ENCODE measurements around the gene MAP4.
"Not testable (repeated sequence)": the region's sequence is repeated elsewhere in the genome, so short reads cannot be mapped to it uniquely, and the experiment has no call there.

Gene MAP4

DNA sequence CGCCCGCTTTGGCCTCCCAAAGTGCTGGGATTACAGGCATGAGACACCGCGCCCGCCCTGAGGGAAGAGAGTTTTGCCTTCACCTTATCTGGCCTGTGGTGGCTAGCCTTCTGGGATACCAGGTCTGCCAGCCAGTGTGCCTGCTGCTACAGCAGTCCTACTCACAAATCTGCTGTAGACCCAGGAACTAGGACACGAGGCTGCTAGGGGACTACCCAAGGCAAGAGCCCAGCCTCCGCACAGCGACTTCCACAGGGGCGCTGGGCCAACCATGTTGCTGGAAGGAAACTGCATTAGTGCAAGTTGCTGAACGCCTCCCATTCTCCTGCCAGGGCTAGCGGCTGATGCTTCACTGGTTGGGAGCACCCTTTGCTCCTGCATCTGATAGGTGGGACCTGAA is 159.5 kb downstream of the MAP4 start:
- no peak for DNase-seq

DNA sequence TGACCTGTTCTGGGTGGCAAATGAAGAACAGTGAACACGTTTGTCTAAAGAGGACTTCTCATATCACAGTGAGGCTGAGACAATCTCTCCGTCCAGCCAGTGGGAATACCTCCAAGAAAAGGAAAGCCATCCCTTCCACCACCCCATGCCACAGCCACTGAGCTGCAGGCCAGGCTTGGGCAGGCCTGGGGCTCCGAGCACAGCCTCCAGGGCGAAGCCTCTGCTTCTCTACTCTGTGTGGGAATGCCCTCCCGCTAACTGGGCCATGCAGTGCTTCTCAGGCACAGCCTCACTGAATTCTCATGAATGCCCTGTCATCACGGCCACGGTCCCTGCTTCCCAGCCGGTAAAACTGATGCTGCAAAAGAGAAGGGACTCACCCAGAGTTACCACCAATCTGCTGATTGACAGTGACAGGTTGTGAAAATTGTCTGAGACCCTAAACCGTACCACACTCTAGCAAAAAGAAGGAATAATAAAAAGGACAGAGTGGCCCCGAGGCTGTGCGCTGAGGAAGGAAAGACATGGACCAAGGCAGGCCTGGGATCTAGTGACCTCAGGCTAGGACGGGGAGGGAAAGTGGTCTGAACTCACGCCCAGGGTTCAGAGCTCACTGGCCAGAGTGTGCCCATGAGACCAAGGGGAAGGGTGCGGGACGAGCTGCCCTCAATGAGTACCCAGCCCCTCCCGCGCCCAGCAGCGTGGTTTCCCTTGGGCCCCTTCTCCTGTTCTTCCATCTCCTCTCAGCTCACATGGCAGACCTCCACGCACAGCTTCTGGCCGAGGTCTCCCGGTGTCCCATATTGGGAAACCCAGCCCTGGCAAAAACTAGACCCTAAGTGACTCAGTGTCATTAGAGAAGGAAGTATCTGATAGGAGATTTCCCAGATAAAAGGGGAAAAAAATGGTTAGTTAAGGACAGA is 160.5 kb downstream of the MAP4 start:
- DNase-seq, result no peak

DNA sequence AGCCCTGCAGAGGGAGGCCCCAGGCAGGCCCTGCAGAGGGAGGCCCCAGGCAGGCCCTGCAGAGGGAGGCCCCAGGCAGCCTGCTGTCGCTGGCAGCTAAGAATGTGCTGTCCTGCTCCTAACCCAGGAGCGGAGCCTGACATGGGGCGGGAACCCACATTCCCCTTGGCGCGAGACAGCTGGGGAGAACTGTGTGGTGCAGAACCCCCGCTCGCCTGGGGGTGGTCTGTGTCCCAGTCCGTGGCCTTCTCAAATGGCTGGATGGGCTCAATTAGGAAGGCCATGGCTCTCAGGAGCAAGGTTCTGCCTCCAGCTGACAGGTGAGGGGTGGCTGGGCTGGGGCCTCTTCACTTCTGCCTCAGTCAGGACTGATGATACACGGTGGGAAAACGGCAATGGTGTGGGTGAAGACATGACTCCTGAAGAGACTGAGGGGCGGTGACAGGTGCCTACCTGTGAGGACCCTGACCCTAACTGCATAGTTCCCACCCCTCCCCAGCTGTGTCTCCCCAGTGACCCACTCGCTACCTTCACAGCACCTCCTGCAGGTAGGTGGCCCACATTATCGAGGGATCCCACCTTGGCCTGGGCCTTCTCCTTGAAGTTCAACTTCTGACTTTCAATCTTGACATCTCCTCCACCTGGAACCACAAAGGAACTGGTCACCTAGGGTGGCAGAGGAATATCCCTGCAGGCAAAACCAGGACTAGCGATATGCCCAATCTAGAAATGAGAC is 161.3 kb downstream of the MAP4 start:
- no peak for DNase-seq

DNA sequence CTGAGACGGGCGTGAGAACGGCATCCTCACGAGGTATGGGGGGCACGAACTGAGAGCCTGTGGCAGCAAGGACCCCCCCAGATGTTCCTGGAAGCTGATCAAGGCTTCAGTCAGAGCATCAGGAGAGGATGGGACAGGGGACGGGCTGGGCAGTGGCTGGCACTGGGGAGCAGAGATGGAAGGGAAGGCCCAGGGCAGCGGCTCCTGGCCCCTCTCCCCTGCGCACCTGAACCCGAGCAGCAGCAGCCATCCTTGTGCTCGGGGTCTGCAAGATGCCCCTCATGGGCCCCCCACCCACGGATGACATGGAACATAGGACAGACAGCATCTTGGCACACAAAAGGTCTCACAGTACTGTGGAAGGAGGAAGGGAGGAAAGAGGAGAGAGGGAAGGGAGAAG is 161.9 kb downstream of the MAP4 start:
- DNase-seq, result no peak

DNA sequence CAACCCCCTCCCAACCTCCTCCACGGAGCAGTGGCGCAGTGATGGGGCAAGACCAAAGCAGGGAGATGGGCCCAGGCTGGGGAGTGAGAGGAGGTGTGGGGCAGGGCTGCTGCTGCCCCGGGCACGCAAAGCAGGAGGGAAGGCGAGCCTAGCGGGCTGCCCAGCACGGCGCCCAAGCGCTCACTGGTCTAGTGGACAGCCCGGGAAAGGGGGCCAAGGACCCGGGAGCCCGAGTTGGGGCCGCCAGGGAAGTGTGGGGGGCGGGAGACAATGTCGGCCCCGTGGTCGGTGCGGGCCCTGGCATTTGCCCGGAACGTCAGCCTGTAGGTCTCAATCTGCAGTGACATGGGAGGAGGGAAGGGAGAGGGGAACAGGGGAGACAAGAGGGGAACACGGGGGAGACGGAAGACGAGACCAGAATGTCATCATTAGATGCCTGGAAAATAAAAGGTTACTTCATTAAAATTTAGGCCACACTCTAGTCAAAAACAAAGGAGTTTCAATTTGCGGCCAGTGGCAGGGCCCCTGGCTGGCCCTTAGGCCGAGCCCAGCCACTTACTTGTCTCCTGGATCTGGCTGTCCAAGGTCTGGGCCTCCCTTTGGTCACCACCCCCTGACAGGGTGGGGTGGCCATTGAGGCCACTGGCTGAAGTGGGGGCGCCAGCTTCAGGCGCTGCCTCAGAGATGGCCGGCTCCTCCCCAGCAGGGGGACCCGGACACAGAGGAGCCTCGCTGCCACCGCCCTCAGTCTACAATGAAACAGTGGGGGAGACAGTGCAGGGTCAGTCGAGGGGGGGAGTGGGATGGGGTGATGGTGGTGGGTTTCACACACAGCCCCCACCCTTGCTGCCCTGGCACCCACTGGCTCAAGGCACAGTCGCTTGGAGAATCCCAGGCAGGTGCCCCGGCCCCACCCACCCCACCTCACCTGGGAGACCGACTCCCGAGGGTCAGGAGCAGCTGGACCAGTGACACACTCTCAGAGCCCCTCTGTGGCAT is 163.3 kb downstream of the MAP4 start:
- no peak for DNase-seq

DNA sequence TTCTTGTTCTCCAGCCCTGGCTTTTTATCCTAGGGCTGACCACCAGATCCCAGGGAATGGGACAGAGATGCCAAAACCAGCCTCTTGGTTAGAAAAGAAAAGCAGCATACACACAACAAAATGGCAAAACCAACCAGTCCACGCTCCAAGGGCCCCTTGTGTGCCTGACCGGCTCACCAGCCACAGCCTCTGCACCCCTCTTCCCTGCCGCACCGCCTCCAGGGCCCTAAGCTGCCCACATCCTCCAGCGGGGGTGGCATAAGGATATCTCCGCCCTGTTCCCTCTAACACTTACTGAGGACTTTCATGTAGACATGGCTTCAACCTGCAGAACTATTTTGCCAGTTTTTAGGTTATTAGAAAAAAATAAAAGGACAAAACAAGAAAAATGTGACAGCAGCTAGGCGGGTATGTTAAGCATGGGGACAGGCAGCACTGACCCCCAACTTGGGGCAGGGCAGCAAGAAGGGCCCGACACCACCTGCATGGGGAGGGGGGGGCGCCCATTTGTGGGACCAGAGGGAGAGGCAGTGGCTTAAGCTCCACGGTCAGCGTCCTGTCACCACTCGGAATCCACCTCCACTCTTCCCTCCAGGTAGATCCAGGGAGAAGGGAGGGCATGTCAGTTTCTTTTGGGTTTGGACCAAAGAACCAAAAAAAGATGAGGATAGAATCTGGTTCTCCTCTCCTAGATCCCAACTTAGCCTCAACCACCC is 164.2 kb downstream of the MAP4 start:
- no peak for DNase-seq

DNA sequence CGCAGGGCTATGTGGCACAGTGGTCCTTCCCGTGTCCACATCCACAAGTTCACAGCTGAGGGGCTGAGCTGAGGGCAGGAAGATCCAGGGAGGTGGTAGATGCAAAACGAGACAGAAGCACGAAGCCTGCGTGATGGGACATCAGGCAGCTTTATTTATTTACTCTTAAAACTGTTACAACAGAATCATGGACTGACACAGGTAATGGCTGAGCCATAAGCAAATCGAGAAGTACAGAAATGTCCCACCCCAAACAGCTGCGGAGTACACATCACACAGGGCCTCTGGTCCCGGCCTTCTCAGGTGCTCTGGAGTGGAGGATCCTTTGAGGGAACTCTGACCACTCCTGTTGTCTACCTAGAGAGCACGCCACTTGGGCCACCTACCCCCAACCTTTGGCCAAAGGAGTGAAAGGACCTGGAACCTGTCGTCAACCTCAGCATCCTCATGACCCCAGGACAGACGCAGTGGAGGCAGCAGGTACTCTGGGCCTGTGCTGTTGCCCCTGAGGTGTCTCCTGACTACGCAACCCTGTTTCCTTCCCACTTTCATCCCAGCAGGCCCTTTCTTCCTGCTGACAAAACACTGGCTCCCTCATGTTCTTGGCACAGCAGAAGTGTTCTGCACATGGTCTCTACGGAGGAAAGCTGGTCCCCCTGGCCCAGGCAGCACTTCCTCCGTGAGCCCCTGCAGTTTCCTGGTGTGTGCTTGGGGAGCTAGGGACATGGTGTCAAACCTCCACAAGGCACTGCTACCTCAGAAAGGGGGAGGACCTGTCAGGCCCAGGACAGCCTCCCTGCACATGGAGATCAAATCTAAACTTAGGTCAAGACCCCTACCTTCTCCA is 165.4 kb downstream of the MAP4 start:
- no peak for DNase-seq

DNA sequence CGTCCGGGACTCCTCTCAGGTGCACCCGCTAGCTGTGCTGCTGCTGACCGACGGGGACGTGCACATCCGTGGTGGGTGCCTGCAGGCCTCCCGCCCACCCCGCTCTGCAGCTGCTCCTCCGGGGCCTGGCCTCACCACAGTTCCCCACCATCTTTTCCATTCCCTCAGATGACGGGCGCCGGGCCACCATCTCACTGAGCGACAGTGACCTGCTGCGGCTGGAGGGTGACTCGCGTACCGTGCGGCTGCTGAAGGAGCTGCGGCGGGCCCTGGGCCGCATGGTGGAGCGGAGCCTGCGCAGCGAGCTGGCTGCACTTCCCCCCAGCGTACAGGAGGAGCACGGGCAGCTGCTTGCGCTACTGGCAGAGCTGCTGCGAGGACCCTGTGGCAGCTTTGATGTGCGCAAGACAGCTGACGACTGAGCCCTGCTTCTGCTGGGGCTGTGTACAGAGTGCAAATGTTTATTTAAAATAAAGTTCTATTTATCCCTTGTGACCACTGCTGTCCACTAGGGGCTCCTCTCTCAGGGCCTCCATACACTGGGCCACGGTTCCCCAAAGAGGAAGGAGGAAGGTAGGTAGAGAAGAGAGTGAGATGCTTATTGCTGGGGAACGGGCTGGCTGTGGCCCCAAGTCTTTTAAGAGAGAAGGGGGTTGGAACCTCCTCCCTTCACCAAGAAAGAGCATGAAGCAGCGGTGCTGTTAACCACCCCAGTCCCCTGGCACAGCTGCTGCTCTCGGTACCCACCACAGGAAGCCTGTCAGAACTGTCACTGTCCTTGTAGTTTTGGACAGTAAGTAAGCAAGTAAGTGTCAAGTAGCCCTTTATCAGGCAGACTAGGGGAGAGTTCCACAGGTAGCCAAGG is 166.3 kb downstream of the MAP4 start:
- peak; percentile 52 for DNase-seq

DNA sequence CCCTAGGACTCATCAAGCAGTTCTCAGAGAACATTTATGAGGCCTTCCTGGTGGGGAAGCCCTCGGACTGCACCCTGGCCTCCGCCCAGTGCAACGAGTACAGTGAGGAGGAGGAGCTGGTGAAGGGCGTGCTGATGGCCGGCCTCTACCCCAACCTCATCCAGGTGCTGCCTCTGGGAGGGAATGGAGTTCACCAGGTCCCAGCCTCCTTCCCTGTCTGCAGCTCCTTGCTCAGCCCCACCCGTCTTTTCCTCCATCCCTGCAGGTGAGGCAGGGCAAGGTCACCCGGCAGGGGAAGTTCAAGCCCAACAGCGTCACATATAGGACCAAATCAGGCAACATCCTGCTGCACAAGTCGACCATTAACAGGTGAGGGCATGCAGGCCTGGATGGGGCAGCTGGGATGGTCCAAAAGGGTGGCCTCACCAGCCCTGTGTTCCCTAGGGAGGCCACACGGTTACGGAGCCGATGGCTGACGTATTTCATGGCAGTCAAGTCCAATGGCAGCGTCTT is 167.0 kb downstream of the MAP4 start:
- DNase-seq, result no peak

DNA sequence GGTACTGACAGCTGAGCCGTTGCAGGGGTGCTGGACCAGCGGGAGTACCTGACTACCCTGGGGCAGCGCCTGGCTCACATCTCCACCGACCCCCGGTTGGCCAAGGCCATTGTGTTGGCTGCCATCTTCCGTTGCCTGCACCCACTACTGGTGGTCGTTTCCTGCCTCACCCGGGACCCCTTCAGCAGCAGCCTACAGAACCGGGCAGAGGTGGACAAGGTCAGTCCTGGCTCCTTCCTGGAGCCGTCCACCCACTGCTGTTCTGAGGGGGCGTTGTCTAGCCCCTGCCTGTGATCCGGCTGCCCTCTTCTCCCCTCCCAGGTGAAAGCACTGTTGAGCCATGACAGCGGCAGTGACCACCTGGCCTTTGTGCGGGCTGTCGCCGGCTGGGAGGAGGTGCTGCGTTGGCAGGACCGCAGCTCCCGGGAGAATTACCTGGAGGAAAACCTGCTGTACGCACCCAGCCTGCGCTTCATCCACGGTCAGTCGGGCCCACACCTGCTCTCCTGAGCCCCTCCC is 167.6 kb downstream of the MAP4 start:
- no peak for DNase-seq

DNA sequence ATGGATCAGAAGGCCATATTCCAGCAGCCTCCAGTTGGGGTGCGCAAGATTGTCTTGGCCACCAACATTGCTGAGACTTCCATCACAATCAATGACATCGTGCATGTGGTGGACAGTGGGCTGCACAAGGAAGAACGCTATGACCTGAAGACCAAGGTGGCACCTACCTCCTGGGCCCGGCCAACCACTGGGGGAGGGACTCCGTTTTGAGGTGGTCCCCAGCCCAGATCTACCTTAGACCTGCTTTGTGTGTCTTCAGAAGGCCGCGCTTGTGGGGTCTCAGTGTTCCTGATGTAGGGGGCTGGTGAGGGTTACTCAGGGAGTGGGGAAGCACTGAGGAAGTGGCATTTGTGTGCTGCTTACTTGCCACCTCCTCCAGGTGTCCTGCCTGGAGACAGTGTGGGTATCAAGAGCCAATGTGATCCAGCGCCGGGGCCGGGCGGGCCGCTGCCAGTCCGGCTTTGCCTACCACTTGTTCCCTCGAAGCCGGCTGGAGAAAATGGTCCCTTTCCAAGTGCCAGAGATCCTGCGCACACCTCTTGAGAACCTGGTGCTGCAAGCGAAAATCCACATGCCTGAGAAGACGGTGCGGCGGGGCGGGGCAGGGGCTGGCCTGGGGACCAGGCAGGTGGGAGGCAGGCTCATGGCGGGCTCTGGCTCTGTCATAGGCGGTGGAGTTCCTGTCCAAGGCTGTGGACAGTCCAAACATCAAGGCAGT is 168.3 kb downstream of the MAP4 start:
- no peak for DNase-seq

DNA sequence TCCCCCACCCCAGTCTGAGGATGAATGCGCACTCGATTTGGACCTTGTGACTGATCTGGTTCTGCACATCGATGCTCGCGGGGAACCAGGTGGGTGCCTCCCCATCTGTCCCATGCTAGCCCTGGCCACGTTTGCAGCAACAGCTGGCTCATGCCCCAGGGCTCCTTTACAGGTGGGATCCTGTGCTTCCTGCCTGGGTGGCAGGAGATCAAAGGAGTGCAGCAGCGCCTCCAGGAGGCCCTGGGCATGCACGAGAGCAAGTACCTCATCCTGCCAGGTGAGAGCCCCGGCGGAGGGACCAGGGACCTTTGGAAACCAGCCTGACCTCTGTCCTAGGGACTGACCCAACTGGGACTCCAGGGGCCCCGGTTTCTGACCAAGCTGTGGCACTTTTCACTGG is 169.0 kb downstream of the MAP4 start:
- DNase-seq, result no peak

DNA sequence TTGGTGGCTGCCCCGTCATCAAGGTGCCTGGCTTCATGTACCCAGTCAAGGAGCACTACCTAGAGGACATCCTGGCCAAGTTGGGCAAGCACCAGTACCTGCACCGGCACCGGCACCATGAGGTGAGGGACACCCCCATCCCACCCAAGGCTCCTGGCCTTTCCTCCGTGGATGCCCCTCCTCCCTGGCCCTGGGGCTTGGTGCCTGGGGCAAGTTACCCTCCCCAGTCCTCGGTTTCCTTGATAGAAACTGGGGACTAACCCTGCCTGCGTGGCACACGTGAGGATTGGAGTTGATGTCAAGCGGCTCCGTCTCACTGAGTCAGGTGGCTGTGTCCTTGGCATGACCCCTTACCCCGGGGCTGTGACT is 169.4 kb downstream of the MAP4 start:
- DNase-seq, result no peak

DNA sequence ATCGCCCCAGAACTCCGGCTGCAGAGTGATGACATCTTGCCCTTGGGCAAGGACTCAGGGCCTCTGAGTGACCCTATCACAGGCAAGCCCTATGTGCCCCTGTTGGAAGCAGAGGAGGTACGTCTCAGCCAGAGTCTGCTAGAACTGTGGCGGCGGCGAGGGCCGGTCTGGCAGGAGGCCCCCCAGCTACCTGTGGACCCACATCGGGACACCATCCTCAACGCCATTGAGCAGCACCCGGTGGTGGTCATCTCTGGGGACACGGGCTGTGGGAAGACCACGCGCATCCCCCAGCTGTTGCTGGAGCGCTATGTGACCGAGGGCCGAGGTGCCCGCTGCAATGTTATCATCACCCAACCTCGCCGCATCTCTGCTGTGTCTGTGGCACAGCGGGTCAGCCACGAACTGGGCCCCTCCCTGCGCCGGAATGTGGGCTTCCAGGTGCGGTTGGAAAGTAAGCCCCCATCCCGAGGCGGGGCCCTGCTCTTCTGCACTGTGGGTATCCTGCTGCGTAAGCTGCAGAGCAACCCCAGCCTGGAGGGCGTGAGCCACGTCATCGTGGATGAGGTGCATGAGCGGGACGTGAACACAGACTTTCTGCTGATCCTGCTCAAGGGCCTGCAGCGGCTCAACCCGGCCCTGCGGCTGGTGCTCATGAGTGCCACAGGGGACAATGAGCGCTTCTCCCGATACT is 169.9 kb downstream of the MAP4 start:
- DNase-seq, result no peak

DNA sequence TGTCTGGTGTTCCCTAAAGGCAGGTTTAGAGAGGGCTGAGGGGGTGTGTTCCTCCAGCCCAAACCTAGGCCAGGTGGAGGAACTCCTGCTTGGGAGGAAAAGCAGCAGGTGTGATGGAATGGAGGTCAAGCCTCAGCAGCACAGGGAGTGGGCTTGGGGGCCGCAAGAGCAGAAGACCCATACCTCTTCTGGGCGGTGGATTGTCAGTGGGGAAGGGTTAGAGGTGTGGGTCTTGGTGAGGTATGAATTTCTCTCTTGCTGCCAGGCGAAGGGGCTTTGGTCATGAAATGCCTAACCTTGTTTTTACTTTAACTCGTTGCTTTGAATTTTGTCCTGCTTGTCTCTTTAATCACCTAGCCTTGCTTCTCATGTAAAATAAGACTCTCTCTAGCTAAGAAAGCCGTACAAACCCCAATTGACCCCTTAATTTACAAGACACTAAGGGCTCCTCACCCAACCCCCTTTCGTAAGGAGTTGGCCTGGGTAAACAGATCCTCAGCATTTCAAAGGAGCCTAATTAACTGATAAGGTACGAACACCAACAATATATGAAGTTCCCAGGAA is 174.3 kb downstream of the MAP4 start:
- DNase-seq, result no peak

DNA sequence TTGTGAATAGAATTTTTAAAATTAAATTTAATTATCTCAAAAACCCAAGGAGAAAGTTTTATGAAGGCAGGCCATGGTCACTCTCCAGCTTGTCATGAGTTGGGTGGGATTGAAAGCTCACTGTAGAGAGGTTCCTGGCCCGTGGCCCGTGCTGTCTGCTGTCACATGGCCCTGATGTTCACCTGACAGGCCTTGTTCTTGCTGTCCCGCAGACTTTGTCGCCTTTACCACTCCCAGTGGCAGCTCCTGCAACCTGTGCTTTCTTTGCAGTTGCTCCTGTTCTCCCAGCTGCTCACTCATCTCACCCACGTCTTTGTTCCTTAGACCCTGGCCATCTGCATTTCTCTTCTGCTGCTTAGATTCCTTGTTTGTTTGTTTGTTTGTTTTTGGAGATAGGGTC is 177.7 kb downstream of the MAP4 start:
- DNase-seq, result no peak

DNA sequence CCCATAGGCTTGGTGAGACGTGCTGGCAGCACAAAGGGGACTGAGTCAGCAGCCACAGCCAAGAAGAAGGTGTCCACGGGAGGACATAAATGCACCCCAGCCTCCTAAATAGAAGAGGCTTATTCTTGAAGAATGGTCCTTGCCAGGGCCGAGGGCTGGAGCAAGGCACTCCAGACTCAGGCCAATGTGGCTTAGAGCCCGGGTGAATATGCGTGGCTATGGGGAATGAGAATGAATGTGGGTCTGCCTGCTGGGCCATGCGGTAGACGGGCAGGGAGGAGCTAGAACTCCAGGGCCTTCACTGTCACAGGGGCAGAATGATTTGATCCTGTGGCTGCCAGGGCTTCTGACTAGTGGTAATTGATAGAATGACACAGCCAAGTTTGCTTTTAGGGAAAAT is 179.2 kb downstream of the MAP4 start:
- no peak for DNase-seq

DNA sequence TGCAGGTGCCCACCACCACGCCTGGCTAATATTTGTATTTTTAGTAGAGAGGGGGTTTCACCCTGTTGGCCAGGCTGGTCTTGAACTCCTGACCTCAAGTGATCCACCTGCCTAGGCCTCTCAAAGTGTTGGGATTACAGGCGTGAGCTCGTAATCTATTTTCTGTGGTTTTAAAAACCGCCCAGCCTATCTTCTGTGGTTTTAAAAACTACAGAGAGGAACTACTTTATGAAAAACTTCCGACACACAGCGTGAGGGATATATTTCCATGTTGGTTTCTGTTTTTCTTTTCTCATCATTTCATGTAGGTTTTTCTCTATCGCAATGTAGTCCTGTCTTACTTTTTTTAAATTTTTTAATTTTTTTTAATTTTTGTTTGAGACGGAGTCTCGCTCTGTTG is 186.7 kb downstream of the MAP4 start:
- DNase-seq, result not testable (repeated sequence)
